DMS153 (cell line): ENCODE results near the gene SHCBP1L.
A peak's percentile ranks its signal among the peaks of the same experiment; 100 is the strongest.
"Not testable (repeated sequence)": the region's sequence is repeated elsewhere in the genome, so short reads cannot be mapped to it uniquely, and the experiment has no call there.

ENCODE experiments used
- DNase-seq: peaks from one replicate; lab custom pipeline; 2025; lab: John Stamatoyannopoulos, UW

SHCBP1L gene

GRCh38 chr1:182965096-182965495, 12.1 kb upstream of the SHCBP1L start:
- no peak for DNase-seq

- DNase-seq, result peak; percentile 89
Observed at GRCh38 chr1:182962554-182963115, 9.7 kb upstream of the SHCBP1L start.

GRCh38 chr1:182960046-182960445, 7.1 kb upstream of the SHCBP1L start:
- DNase-seq, result no peak

- DNase-seq, result no peak
Observed at GRCh38 chr1:182957902-182958395, 5.0 kb upstream of the SHCBP1L start.

GRCh38 chr1:182956708-182957365, 3.9 kb upstream of the SHCBP1L start:
- DNase-seq, result no peak

GRCh38 chr1:182955596-182956588, 2.9 kb upstream of the SHCBP1L start:
- no peak for DNase-seq

DNA sequence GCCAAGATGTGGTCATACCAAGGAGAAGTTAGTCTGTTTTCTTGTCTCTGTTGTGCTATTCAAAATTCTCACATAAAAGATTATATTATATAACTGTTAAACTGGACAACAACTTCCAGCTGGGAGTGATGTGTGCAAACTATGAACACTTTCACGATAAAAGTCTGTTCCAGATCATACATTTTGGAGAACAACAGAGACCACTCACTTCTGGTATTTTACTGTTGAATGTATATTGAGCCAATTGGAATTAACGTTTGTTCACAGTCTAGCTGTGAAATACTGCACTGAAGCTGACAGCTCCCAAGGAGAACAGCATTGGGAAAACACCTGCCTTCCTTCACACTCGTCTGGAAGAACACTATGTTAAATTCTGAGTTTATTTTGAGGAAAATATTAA, 860 bp upstream of the SHCBP1L start:
- DNase-seq, result no peak

DNA sequence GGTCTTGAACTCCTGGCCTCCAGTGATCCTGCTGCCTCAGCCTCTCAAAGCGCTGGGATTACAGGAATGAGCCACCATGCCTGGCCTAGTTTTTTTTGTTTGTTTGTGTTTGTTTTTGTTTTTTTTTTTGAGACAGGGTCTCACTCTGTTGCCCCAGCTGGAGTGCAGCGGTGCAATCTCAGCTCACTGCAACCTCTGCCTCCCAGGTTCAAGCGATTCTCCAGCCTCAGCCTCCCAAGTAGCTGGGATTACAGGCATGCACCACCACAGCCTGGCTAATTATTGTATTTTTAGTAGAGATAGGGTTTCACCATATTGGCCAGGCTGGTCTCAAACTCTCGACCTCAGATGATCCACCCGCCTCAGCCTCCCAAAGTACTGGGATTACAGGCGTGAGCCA, 9.6 kb downstream of the SHCBP1L start:
- DNase-seq, result not testable (repeated sequence)

DNA sequence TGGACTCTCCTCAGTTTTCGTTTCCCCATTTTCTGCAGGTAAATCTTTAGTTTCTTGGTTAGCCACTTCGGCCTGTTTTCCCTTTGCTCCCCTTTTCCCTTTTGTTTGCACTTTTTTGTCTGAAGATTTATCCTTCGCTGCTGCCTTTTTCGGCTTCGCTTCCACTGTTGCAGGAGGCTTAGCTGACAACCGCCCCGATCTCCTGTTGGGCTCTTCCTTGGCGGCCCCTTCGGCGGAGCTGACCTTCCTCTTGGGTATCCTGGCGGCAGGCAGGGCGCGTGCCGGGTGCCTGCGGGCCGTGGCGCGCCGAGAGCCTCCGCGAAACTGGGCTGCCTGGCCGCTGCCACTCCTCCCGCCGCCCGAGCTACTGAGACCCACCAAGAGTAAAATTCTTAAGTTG, 10.8 kb downstream of the SHCBP1L start:
- not testable (repeated sequence) for DNase-seq

DNA sequence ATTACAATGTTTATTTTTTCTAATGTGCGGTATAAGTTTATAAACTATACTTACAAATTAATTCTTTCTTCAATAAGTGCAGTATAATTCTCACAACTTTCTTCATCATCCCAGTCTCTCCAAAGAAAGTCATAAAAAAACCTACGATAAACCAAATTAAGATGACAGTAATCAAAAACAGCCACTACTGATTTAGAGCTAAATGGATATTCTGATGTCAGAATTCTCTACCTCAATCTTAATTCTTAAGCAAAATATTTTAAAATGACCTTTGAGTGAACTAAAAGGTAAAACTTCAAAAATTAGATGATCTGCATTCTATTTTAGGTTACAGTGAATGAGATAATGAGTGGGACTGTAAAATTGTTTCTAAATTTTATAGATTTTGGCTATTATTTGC, 13.6 kb downstream of the SHCBP1L start:
- DNase-seq, result no peak

DNA sequence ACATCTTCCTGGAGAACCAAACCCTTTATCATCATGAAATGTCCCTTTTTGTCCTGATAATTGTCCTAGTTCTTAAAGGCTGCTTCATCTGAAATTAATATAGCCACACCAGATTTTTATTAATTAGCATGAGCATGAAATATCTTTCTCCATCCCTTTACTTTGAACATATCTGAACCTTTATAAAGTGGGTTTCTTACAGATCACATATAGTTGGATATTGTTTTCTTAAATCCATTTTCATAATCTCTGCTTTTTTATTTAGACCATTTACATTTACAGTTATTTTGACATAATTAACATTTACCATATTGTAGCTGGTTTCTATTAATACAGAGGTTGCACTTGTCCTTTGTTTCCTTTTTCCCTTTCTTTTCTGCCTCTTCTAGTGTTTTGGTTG, 17.2 kb downstream of the SHCBP1L start:
- DNase-seq, result no peak

DNA sequence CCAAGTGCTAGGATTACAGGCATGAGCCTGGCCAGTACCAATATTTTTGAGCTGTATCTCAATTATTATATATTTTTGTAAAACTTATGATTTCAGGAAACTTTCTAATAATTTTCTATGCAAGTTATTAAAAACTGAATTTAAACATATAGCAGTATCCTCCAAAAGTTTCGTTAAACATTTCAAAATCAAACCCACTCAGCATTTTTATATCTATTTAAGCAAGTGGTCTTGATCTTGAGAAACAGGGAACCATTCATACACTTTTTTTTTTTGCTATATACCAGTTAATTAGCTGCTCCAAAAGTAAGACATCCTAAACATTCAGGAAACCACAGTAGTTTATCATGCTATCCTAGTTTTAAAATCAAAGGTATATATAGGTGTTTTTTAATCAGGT, 22.0 kb downstream of the SHCBP1L start:
- no peak for DNase-seq

GRCh38 chr1:182927693-182928433, 25.1 kb downstream of the SHCBP1L start:
- no peak for DNase-seq

- no peak for DNase-seq
Observed at GRCh38 chr1:182925661-182926060, 27.3 kb downstream of the SHCBP1L start.

DNA sequence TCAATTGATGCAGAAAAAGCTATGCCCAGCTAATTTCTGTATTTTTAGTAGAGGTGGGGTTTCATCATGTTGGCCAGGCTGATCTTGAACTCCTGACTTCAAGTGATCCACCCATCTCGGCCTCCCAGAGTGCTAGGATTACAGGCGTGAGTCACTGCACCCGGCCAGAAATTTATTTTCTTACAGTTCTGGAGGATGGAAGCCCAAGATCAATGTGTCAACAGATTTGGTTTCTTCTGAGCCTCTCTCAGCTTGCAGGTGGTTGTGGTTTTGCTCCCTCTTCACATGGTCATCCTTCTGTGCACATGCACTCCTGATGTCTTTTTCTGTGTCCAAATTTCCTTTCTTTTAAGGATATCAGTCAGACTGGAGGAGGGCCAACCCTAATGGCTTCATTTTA, 35.6 kb downstream of the SHCBP1L start:
- DNase-seq, result no peak

- DNase-seq, result no peak
Observed at GRCh38 chr1:182913401-182913800, 39.6 kb downstream of the SHCBP1L start.

- no peak for DNase-seq
Observed at GRCh38 chr1:182910143-182910542, 42.8 kb downstream of the SHCBP1L start.

DNA sequence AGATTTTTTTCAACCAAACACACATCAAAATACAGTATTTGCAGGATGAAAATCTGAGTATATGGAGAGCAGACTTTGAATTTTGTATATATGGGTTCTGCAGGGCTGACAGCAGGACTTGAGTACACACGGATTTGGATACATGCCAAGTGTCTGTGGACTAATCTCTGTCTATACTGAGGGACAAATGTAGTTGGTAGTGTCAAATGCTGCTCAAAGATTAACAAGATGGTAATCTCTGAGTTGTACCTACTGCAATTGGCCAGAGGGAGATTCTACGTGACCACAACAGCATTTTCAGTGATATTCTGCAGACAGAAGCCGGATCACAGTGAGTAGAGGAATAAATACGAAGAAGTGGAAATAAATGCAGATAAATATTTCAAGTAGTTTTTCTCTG, 43.4 kb downstream of the SHCBP1L start:
- peak; percentile 30 for DNase-seq

DNA sequence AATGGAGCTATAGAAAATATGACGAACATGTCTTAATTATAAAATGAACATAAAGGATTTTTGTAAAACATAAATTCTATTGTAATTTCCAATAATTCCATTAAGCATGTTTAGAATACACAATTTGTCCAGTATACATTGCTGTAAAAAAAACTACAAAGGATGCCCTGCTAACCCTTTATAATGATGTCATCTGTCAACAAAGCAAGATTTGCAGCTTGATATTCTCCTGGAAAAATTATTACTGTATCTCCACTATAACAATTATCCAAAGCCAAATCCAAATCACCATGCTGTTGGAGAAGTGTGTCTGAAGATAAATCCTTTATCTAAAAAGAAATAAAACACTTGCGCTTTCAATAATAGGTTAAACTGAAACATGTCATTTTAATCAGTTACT, 47.6 kb downstream of the SHCBP1L start:
- no peak for DNase-seq

- DNase-seq, result not testable (repeated sequence)
Observed at GRCh38 chr1:182901946-182902345, 51.0 kb downstream of the SHCBP1L start.

DNA sequence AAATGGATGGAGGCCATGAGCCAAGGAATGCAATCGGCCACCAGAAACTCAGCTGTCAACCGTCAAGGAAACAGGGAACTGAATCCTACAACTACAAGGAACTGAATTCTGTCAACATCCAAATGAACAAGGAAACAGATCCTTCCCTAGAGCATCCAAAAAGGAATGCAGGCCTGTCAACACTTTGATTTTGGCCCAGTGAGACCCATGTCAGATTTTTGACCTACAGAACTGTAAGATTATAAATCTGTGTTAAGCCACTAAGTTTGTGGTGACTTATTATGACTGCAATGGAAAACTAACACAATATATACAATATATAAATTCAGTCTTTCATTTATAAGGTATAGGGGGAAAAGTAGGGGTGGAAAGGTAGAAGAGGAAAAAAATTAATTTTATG, 55.3 kb downstream of the SHCBP1L start:
- DNase-seq, result no peak
